Measurements from ENCODE around the gene ALG8.

Gene ALG8

GRCh38 chr11:78054971-78055370 lies 84.5 kb downstream of the ALG8 start:
- TF ChIP-seq, protein P1, sequence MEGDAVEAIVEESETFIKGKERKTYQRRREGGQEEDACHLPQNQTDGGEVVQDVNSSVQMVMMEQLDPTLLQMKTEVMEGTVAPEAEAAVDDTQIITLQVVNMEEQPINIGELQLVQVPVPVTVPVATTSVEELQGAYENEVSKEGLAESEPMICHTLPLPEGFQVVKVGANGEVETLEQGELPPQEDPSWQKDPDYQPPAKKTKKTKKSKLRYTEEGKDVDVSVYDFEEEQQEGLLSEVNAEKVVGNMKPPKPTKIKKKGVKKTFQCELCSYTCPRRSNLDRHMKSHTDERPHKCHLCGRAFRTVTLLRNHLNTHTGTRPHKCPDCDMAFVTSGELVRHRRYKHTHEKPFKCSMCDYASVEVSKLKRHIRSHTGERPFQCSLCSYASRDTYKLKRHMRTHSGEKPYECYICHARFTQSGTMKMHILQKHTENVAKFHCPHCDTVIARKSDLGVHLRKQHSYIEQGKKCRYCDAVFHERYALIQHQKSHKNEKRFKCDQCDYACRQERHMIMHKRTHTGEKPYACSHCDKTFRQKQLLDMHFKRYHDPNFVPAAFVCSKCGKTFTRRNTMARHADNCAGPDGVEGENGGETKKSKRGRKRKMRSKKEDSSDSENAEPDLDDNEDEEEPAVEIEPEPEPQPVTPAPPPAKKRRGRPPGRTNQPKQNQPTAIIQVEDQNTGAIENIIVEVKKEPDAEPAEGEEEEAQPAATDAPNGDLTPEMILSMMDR (IDR thresholded peaks at IDR 0.05; ENCODE audit: low read depth, low read length, missing control alignments) = no peak
- no peak overlapping the region for H3K4me3 ChIP-seq (replicated peaks; ENCODE audit: low read depth, low read length)
- DNase-seq (ENCODE audit: extremely low read depth, low read depth) = no peak

DNA sequence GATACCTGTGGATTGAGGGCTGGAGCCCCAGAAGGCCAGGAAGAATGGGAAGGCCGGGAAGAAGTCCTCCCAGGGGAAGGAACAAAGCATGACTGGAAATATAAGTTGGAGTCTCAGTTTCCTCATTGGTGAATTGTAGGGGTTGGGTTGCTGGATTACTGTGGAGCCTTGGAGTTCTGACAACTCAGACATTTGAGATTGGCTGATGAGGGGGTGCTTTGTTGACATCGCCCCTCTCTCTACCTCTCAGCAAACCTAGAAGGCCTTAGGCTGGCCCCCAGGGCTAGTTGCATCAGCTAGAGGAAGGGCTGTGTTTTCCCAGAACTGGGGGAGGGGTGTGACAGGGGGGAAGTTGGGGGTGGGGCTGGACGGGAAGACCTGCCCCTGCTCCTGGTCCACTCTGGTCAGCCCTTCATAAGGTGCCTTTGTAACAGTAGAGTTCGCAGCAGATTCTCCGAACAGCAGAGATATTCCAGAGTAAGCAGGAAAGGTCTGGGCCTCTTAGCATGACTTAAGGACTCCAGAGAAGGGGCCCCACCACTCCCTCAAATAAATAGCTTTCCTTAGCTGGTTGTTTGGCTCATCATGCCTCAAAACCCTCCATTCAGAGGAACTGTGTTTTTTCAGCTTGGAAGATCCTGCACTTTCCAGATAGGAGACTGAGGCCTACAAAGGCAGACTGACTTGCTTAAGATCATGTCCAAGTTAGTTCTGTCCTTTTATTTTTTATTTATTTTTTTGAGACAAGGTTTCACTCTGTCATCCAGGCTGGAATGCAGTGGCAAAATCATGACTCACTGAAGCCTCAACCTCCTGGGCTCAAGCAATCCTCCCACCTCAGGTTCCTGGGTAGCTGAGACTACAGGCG lies 88.2 kb downstream of the ALG8 start:
- no peak overlapping the region for H3K4me3 ChIP-seq (replicated peaks; ENCODE audit: low read depth, low read length)
- TF ChIP-seq, protein P1 (IDR thresholded peaks at IDR 0.05; ENCODE audit: low read depth, low read length, missing control alignments) = no peak
- DNase-seq (ENCODE audit: extremely low read depth, low read depth) = no peak

All from HFF-Myc (cell line).